Measurements from ENCODE around the gene TBCCD1.
"Not testable (repeated sequence)": the region's sequence is repeated elsewhere in the genome, so short reads cannot be mapped to it uniquely, and the experiment has no call there.

TBCCD1 gene

GRCh38 chr3:186536883-186537844 lies 30.0 kb downstream of the TBCCD1 start:
- ChIA-PET POLR2A (no interaction called here), CTCF (interaction anchor here (0.7 kb wide), 1 partner anchor 178 kb away, joined by 4 read pairs; no protein-coding TSS in a partner anchor)
- DNase-seq (ENCODE audit: extremely low spot score), result no peak
- TF ChIP-seq ELF4 (IDR thresholded peaks at IDR 0.05) (no peak), BHLHE40 (IDR thresholded peaks at IDR 0.05; ENCODE audit: borderline replicate concordance) (no peak), FOXA1 (IDR thresholded peaks at IDR 0.05) (no peak), SUZ12 (IDR thresholded peaks at IDR 0.05) (no peak), ARNT (IDR thresholded peaks at IDR 0.05) (no peak), CTBP1 (IDR thresholded peaks at IDR 0.05; ENCODE audit: borderline replicate concordance) (no peak), L3MBTL2 (conservative IDR thresholded peaks at IDR 0.05) (no peak), TARDBP (IDR thresholded peaks at IDR 0.05) (no peak), PKNOX1 (IDR thresholded peaks at IDR 0.05) (no peak), ZNF384 (IDR thresholded peaks at IDR 0.05) (no peak)

GRCh38 chr3:186534113-186534669 lies 32.9 kb downstream of the TBCCD1 start:
- ChIA-PET CTCF (no interaction called here), POLR2A (no interaction called here)
- TF ChIP-seq TARDBP (IDR thresholded peaks at IDR 0.05) (no peak), PKNOX1 (IDR thresholded peaks at IDR 0.05) (no peak), FOXK2 (IDR thresholded peaks at IDR 0.05) (no peak), L3MBTL2 (conservative IDR thresholded peaks at IDR 0.05) (no peak), NFRKB (IDR thresholded peaks at IDR 0.05) (no peak), ARNT (IDR thresholded peaks at IDR 0.05) (no peak), BHLHE40 (IDR thresholded peaks at IDR 0.05; ENCODE audit: borderline replicate concordance) (no peak), FOXA1 (IDR thresholded peaks at IDR 0.05) (no peak), SUZ12 (IDR thresholded peaks at IDR 0.05) (no peak), CTBP1 (IDR thresholded peaks at IDR 0.05; ENCODE audit: borderline replicate concordance) (no peak), SP1 (IDR thresholded peaks at IDR 0.05) (no peak), ELF4 (IDR thresholded peaks at IDR 0.05) (no peak), LEF1 (IDR thresholded peaks at IDR 0.05; ENCODE audit: borderline replicate concordance) (no peak), ZNF384 (IDR thresholded peaks at IDR 0.05) (no peak), FOXM1 (IDR thresholded peaks at IDR 0.05; ENCODE audit: borderline replicate concordance) (no peak), HDGF (IDR thresholded peaks at IDR 0.05; ENCODE audit: borderline replicate concordance) (no peak)
- no peak for DNase-seq (ENCODE audit: extremely low spot score)

GRCh38 chr3:186532598-186533072 lies 34.5 kb downstream of the TBCCD1 start:
- CTCF ChIA-PET, result no interaction called here
- no peak for DNase-seq (ENCODE audit: extremely low spot score)
- TF ChIP-seq HDGF (IDR thresholded peaks at IDR 0.05; ENCODE audit: borderline replicate concordance) (no peak), ZNF384 (IDR thresholded peaks at IDR 0.05) (no peak), ELF4 (IDR thresholded peaks at IDR 0.05) (no peak), PKNOX1 (IDR thresholded peaks at IDR 0.05) (no peak), SP1 (IDR thresholded peaks at IDR 0.05) (no peak), FOXM1 (IDR thresholded peaks at IDR 0.05; ENCODE audit: borderline replicate concordance) (no peak), TARDBP (IDR thresholded peaks at IDR 0.05) (no peak), FOXA1 (IDR thresholded peaks at IDR 0.05) (no peak), LEF1 (IDR thresholded peaks at IDR 0.05; ENCODE audit: borderline replicate concordance) (no peak), SUZ12 (IDR thresholded peaks at IDR 0.05) (no peak), NFRKB (IDR thresholded peaks at IDR 0.05) (no peak), BHLHE40 (IDR thresholded peaks at IDR 0.05; ENCODE audit: borderline replicate concordance) (no peak), L3MBTL2 (conservative IDR thresholded peaks at IDR 0.05) (no peak), CTBP1 (IDR thresholded peaks at IDR 0.05; ENCODE audit: borderline replicate concordance) (no peak), ARNT (IDR thresholded peaks at IDR 0.05) (no peak), FOXK2 (IDR thresholded peaks at IDR 0.05) (no peak)
- POLR2A ChIA-PET, result no interaction called here

- POLR2A ChIA-PET; DNase-seq (ENCODE audit: extremely low spot score); CTCF ChIA-PET: not testable (repeated sequence)
Observed at GRCh38 chr3:186531694-186532093, 35.4 kb downstream of the TBCCD1 start.

- no peak for TF ChIP-seq FOXA1 (IDR thresholded peaks at IDR 0.05)
- no peak for TF ChIP-seq HDGF (IDR thresholded peaks at IDR 0.05; ENCODE audit: borderline replicate concordance)
- no peak for TF ChIP-seq FOXK2 (IDR thresholded peaks at IDR 0.05)
- CTCF ChIA-PET, result no interaction called here
- POLR2A ChIA-PET, result no interaction called here
- no peak for DNase-seq (ENCODE audit: extremely low spot score)
Observed at GRCh38 chr3:186530415-186530814, 36.7 kb downstream of the TBCCD1 start.

All from HEK293T (cell line).